Tibial artery (tissue), 4 donors: ENCODE measurements around the gene AGAP1.
"Not testable (repeated sequence)": the region's sequence is repeated elsewhere in the genome, so short reads cannot be mapped to it uniquely, and the experiment has no call there.

Experiments
- DNase-seq, 2 donors: peaks; one replicate each; pipeline ENCODE4 v3.0.0-alpha.2; 2019
- H3K27ac ChIP-seq, 2 donors: fragments of 200-600 bp; sonication (generic) in 1 of 2; 1 replicate in 1 of 2; 2 replicates in 1 of 2; pipeline ENCODE4 v1.5.1; 2018 to 2019; ENCODE audit warnings: mild to moderate bottlenecking in 1 of 2
- H3K27me3 ChIP-seq, 2 donors: fragments of 200-600 bp; sonication (generic) in 1 of 2; one replicate each; pipeline versions ENCODE4 v1.5.1 to v1.6.0; 2016 to 2019
- H3K36me3 ChIP-seq, 3 donors: fragments of 200-600 bp; sonication (generic) in 2 of 3; one replicate each; pipeline ENCODE4 v1.5.1; 2016 to 2019; ENCODE audit warnings: mild to moderate bottlenecking in 2 of 3
- H3K4me1 ChIP-seq, 4 donors: fragments of 200-600 bp; sonication (generic) in 2 of 4; 1 replicate in 3 of 4; 2 replicates in 1 of 4; pipeline ENCODE4 v1.5.1; 2016 to 2019
- H3K4me3 ChIP-seq, 2 donors: fragments of 200-600 bp; sonication (generic) in 1 of 2; 1 replicate in 1 of 2; 2 replicates in 1 of 2; pipeline ENCODE4 v1.5.1; 2018 to 2019; ENCODE audit warnings: mild to moderate bottlenecking in 2 of 2
- H3K9me3 ChIP-seq, 3 donors: fragments of 200-600 bp; sonication (generic) in 1 of 3; one replicate each; pipeline ENCODE4 v1.5.1; 2016 to 2019
- CTCF ChIP-seq, 2 experiments: fragments of 200-600 bp in 1 of 2; fragments of 450-650 bp in 1 of 2; IDR thresholded peaks; one replicate each; pipeline ENCODE4 v1.5.1; 2017 to 2019; ENCODE audit warnings: antibody characterized with exemption in 2 of 2, mild to moderate bottlenecking in 1 of 2, moderate library complexity in 1 of 2
- intact Hi-C: fragments of 100-400 bp; cut with DNase I; formaldehyde crosslinking; loops from one replicate; pipeline ENCODE4 v1.15.0; 2023; ENCODE audit warnings: low total_unique reads

Gene AGAP1

GRCh38 chr2:235757212-235757611 is 263.4 kb downstream of the AGAP1 start:
- Histone ChIP-seq H3K4me3 (no peak overlapping the region), H3K36me3 (peaks cover 0 to 6% (median 4%) of the 10 kb centered on the region in 3 donors), H3K27me3 (no peaks in the 10 kb centered on the region), H3K27ac (no peak overlapping the region), H3K4me1 (no peaks in the 10 kb centered on the region), H3K9me3 (no peaks in the 10 kb centered on the region)
- DNase-seq: peak in 1 of 2 donors; percentile 32
- intact Hi-C loops: no loop called here
- TF ChIP-seq CTCF (IDR thresholded peaks at IDR 0.05): no peak

- Histone ChIP-seq H3K4me3 (no peak overlapping the region), H3K9me3 (no peaks in the 10 kb centered on the region), H3K36me3 (peaks cover 0 to 10% (median 0%) of the 10 kb centered on the region in 3 donors), H3K4me1 (no peaks in the 10 kb centered on the region), H3K27ac (no peak overlapping the region), H3K27me3 (no peaks in the 10 kb centered on the region)
- DNase-seq: peak in 1 of 2 donors; percentile 20
- TF ChIP-seq CTCF (IDR thresholded peaks at IDR 0.05): no peak
- intact Hi-C loops: no loop called here
Measured at GRCh38 chr2:235757640-235758039, 263.8 kb downstream of the AGAP1 start.

GRCh38 chr2:235762832-235763598 is 269.2 kb downstream of the AGAP1 start:
- intact Hi-C loops: no loop called here
- Histone ChIP-seq H3K36me3 (peaks cover 0 to 10% (median 0%) of the 10 kb centered on the region in 3 donors), H3K27me3 (no peaks in the 10 kb centered on the region), H3K4me1 (peaks cover 0 to 3% (median 0%) of the 10 kb centered on the region in 4 donors), H3K27ac (no peak overlapping the region), H3K9me3 (no peaks in the 10 kb centered on the region), H3K4me3 (no peak overlapping the region)
- no peak for TF ChIP-seq CTCF (IDR thresholded peaks at IDR 0.05)
- DNase-seq: no peak

GRCh38 chr2:235763816-235764215 is 270.0 kb downstream of the AGAP1 start:
- no peaks in the 10 kb centered on the region for H3K9me3 ChIP-seq
- no peaks in the 10 kb centered on the region for H3K27me3 ChIP-seq
- H3K4me1 ChIP-seq: peaks cover 0 to 3% (median 0%) of the 10 kb centered on the region in 4 donors
- no peak overlapping the region for H3K4me3 ChIP-seq
- intact Hi-C loops: no loop called here
- peak in 1 of 2 donors; percentile 55 for DNase-seq
- H3K36me3 ChIP-seq: peaks cover 0 to 7% (median 0%) of the 10 kb centered on the region in 3 donors
- H3K27ac ChIP-seq: no peak overlapping the region
- no peak for TF ChIP-seq CTCF (IDR thresholded peaks at IDR 0.05)

- intact Hi-C loops, DNase-seq, H3K4me1 ChIP-seq, H3K27me3 ChIP-seq, H3K36me3 ChIP-seq, H3K27ac ChIP-seq, H3K9me3 ChIP-seq, H3K4me3 ChIP-seq: not testable (repeated sequence)
Measured at GRCh38 chr2:235764478-235764877, 270.6 kb downstream of the AGAP1 start.

- no peak overlapping the region for H3K4me3 ChIP-seq
- no peaks in the 10 kb centered on the region for H3K27me3 ChIP-seq
- H3K9me3 ChIP-seq: no peaks in the 10 kb centered on the region
- TF ChIP-seq CTCF (IDR thresholded peaks at IDR 0.05): no peak
- H3K4me1 ChIP-seq: peaks cover 0 to 3% (median 0%) of the 10 kb centered on the region in 4 donors
- no peak overlapping the region for H3K27ac ChIP-seq
- DNase-seq: peak in 1 of 2 donors; percentile 62
- peaks cover 0 to 7% (median 0%) of the 10 kb centered on the region in 3 donors for H3K36me3 ChIP-seq
- intact Hi-C loops: no loop called here
Measured at GRCh38 chr2:235765181-235765820, 271.5 kb downstream of the AGAP1 start.
